GM04503 (cell line): ENCODE data around the gene SCT.

Experiments
- DNase-seq: peaks from one replicate; pipeline ENCODE4 v3.0.0-alpha.2; 2012; ENCODE audit warnings: low read depth

SCT gene

DNA sequence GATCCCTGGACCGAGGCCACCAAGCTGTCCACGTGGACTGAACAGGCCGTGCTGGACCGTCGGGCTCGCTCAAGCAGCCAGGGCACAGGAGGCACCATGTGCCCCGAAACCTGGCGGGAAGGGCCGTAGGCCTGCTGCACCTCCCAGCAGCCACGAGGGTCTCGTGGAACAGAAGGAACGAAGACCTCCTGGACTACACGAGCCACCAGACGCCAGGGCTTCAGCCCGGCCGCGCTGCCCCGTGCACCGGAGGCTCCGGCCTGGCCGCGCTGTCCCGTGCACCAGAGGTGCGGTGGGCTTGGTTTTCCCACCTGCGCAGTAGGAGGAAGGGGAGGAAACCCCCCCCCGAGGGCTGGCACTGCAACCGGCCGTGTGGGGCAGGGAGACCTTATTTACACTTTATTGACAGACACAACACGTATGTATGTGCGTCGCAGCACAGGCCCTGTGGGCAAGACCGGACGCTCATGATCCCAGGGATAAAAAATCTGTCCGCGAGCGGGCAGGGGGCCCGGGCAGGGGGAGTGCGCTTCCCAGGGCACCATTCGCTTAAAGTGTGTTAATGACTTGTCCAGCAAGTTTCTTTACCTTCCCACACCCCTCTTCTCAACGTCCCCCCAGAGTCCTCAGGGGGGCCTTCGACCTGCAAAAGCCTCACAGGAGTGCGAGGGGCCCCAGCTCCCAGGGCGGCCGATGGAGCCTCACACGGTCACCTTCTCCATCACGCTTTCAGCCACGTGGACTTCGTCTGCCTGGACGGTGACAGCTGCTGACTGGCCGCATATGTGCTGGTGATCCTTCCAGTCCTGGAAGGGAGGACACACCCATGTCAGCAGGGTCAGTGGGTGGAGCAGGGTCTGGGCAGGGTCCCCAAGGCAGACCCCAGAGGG, 17.1 kb upstream of the SCT start:
- DNase-seq, result no peak

DNA sequence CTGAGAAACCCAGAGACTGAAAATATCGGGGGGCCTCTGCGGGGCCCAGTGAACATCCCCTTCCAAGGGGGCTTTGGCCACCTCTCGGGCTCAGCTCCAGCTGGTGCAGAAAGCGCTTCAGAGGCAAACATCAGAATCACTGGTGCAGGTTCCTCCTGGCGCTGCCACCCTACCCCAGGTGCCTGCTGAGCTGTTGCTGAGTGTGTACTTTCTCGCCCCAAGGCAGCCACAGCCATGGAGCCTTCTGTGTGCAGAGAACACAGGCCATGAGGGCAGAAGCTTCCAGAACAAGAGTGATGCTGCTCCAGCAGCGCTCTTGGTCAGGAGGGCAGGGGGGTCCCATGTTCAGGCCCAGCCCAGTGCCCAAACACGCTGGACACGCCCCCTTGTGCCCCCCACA, 16.4 kb upstream of the SCT start:
- no peak for DNase-seq

GRCh38 chr11:641806-642370, 14.9 kb upstream of the SCT start:
- no peak for DNase-seq

DNA sequence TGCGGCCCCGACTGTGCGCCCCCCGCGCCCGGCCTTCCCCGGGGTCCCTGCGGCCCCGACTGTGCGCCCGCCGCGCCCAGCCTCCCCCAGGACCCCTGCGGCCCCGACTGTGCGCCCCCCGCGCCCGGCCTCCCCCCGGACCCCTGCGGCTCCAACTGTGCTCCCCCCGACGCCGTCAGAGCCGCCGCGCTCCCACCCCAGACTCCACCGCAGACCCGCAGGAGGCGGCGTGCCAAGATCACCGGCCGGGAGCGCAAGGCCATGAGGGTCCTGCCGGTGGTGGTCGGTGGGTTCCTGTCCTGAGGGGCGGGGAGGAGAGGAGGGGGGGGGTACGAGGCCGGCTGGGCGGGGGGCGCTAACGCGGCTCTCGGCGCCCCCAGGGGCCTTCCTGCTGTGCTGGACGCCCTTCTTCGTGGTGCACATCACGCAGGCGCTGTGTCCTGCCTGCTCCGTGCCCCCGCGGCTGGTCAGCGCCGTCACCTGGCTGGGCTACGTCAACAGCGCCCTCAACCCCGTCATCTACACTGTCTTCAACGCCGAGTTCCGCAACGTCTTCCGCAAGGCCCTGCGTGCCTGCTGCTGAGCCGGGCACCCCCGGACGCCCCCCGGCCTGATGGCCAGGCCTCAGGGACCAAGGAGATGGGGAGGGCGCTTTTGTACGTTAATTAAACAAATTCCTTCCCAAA, 13.2 kb upstream of the SCT start:
- no peak for DNase-seq

DNA sequence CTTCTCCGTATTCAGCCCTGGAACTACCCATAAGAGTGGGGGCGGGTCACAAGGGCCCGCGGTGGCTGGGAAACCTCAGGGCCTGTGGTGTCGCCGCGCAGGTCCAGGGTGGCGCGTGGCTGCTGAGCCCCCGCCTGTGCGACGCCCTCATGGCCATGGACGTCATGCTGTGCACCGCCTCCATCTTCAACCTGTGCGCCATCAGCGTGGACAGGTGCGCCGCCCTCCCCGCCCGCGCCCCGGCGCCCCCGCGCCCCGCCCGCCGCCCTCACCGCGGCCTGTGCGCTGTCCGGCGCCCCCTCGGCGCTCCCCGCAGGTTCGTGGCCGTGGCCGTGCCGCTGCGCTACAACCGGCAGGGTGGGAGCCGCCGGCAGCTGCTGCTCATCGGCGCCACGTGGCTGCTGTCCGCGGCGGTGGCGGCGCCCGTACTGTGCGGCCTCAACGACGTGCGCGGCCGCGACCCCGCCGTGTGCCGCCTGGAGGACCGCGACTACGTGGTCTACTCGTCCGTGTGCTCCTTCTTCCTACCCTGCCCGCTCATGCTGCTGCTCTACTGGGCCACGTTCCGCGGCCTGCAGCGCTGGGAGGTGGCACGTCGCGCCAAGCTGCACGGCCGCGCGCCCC, 12.5 kb upstream of the SCT start:
- DNase-seq, result no peak

DNA sequence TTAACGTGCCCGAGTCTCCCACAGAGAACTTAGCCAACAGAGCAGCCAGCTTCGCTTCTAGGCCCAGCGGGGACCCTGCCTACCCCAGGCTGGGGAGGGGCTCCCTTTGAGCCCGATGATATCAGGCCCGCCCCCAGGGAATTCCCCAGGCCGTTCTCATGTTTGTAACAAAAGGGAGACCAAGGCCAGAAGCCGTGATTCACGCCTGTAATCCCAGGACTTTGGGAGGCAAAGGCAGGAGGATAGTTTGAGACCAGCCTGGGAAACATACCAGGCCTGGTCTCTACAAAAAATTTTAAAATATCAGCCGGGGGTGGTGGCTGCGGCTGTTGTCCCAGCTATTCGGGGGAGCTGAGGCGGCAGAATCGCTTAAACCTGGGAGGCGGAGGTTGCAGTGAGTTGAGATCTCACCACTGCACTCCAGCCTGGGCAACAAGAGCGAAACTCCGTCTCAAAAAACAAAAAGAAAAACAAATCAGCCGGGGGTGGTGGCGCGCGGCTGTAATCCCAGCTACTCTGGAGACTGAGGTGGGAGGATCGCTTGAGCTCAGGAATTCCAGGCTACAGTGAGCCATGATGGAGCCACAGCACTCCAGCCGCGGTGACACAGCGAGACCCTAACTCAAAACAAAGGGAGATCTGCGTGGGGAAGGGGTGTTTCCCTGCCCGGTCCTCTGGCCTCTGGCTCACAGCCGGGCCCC, 11.8 kb upstream of the SCT start:
- no peak for DNase-seq

GRCh38 chr11:637593-638521, 10.9 kb upstream of the SCT start:
- DNase-seq, result no peak

- DNase-seq, result no peak
Measured at GRCh38 chr11:637333-637592, 10.3 kb upstream of the SCT start.

DNA sequence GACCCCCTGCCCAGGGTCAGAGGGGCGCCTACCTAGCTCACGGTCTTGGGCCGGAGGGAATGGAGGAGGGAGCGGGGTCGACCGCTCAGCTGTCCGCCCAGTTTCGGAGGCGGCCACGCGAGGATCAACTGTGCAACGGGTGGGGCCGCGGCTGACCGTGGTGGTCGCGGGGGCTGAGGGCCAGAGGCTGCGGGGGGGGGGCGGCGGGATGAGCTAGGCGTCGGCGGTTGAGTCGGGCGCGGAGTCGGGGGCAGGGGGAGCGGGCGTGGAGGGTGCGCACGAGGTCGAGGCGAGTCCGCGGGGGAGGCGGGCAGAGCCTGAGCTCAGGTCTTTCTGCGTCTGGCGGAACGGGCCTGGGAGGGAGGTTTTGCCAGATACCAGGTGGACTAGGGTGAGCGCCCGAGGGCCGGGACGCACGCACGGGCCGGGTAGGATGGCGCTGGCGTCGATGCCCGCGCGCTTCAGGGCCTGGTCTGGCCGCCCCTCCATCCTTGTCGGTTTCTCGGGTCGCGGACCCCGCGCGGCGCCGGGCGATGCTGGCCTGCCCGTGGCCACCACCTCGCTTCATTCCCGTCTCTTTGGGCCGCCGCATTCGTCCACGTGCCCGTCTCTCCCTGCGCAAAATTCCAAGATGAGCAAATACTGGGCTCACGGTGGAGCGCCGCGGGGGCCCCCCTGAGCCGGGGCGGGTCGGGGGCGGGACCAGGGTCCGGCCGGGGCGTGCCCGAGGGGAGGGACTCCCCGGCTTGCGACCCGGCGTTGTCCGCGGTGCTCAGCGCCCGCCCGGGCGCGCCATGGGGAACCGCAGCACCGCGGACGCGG, 9.7 kb upstream of the SCT start, which contains the start of gene DRD4:
Gene DRD4 (plus strand): TSS at position 759 of the 822 bp plus-strand sequence. CDS start 36 bp downstream, at position 795.
- DNase-seq, result no peak

- DNase-seq, result no peak
Measured at GRCh38 chr11:635945-636510, 9.0 kb upstream of the SCT start.

GRCh38 chr11:630871-631270, 3.9 kb upstream of the SCT start:
- no peak for DNase-seq

- no peak for DNase-seq
Measured at GRCh38 chr11:629237-629583, 2.2 kb upstream of the SCT start.

- no peak for DNase-seq
Measured at GRCh38 chr11:628056-628455, 1.1 kb upstream of the SCT start.

DNA sequence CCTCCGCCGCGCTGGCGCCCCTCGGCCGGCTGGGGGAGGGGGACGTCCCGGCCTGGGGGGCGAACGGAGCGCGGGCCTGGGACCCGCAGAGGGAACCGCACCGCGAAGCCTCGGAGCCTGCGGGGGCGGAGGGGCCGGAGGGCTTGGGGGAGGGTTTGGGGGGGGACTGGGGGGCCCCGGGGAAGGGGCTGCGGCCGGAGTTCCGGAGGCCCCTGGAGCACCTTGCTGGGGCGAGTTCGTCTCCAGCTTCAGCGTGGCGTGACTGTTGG, 261 bp upstream of the SCT start:
- no peak for DNase-seq

- no peak for DNase-seq
Measured at GRCh38 chr11:625636-626268, 1.2 kb downstream of the SCT start.

- DNase-seq, result no peak
Measured at GRCh38 chr11:624705-625635, 2.0 kb downstream of the SCT start, which contains the start of gene CDHR5. Gene CDHR5 (minus strand): TSS chr11:624955. CDS start chr11:624902, 53 bp downstream.

DNA sequence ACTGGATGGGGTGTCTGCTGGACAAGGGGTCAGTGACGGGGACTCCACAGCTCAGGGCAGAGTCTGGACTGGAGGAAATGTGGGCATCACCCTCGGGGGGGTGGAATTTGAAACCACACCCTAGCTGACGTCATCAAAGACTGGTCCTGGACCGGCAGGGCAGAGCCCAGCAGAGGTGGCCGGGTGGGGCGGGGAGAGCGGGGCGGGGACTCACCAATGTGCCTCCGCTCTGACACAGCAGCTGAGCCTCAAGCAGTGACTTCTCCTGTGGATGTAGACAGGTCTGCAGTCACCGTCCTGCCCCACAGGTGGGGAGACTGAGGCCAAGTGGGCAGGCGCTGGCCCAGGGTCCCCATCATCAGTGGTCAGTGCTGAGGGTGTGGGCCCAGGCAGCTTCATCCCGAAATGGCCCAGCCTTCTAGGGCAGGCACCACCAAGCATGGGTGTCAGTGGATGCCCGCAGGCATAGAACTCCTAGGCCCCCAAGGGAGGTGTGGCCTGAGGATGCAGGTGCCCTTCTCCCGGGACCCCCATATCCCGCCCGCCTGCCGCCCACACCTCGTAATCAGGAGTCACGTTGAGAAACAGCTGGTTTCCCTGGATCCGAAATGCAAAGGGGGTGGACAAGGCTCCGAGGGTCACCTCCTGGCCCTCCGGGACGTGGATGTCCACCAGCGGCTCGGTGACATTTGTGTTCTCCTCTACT, 2.8 kb downstream of the SCT start:
- no peak for DNase-seq

DNA sequence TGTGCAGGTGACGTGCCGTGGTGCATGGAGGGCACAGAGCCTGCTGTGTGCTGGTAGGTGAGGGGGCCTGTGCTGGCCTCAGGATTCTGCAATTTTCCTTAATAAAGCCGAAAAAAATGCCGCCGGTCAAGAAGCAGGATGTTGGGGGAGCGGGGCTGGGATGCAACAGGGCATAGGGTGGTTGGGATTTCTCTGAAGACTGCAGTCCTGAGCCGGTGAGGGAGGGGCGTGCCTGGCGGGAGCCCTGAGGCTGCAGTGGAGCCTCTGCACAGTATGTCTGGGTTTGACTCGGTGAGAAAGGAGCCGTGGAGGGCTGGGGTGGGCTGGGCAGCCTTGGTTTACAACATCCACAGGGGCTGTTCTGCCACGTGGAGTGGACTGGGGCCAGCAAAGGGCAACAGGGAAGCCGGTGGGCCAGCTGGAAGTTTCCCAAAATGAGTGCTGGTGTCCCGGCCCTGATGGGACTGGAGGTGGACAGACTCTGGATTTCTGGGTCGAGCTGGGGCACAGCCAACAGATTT, 3.6 kb downstream of the SCT start:
- no peak for DNase-seq
